GM21723 (cell line): ENCODE results near the gene ZNF17.

Source experiments
- ATAC-seq: cut with Tn5 transposase; IDR thresholded peaks from one replicate; pipeline ENCODE4 v1.9.1; 2021; ENCODE audit warnings: mild to moderate bottlenecking, moderate library complexity; ENCODE audit not compliant: unreplicated experiment

Gene ZNF17

GRCh38 chr19:57421037-57421436 lies 10.1 kb downstream of the ZNF17 start:
- ATAC-seq = no peak

GRCh38 chr19:57434386-57435061 lies 23.6 kb downstream of the ZNF17 start:
- ATAC-seq = peak; percentile 20

- ATAC-seq = peak; percentile 97
Measured at GRCh38 chr19:57435062-57435978, 24.4 kb downstream of the ZNF17 start, which contains the start of gene ZNF749. Gene ZNF749, plus strand, starts transcription at chr19:57435325. Its CDS starts 254 bp downstream, at chr19:57435579.

- ATAC-seq = no peak
Measured at GRCh38 chr19:57436417-57436816, 25.5 kb downstream of the ZNF17 start.

GRCh38 chr19:57437931-57438330 lies 27.0 kb downstream of the ZNF17 start:
- ATAC-seq = no peak

- no peak for ATAC-seq
Measured at GRCh38 chr19:57438925-57439324, 28.0 kb downstream of the ZNF17 start.

GRCh38 chr19:57441979-57442752 lies 31.2 kb downstream of the ZNF17 start:
- ATAC-seq = no peak

GRCh38 chr19:57443121-57443696 lies 32.2 kb downstream of the ZNF17 start:
- ATAC-seq = no peak

- ATAC-seq = no peak
Measured at GRCh38 chr19:57452307-57452706, 41.3 kb downstream of the ZNF17 start.

GRCh38 chr19:57465680-57466381 lies 54.9 kb downstream of the ZNF17 start:
- ATAC-seq = no peak

- ATAC-seq = no peak
Measured at GRCh38 chr19:57466489-57466888, 55.5 kb downstream of the ZNF17 start.
